Spleen (tissue), 11 donors: ENCODE results near the gene SKIDA1. TPM values are rescaled to one million over a fixed set of nuclear protein-coding genes. Genes with fewer than 3 reads are reported as not detected.

Experiments
- DNase-seq: peaks from one replicate; pipeline ENCODE4 v3.0.0-alpha.2; 2020
- H3K27ac ChIP-seq, 8 donors: fragments of 200-600 bp; sonication (generic) in 7 of 8; 1 replicate in 4 of 8; 2 replicates in 4 of 8; pipeline versions ENCODE4 v1.5.0 to v1.8.0; 2016 to 2021; ENCODE audit warnings: inconsistent platforms in 4 of 8, mild to moderate bottlenecking in 4 of 8, moderate library complexity in 1 of 8
- H3K27me3 ChIP-seq, 7 donors: fragments of 200-600 bp; sonication (generic) in 6 of 7; replicated peaks in 1 of 7; 1 replicate in 4 of 7; 2 replicates in 3 of 7; pipeline versions ENCODE4 v1.5.0 to v1.8.0; 2016 to 2021; ENCODE audit warnings: inconsistent platforms in 3 of 7, mild to moderate bottlenecking in 1 of 7
- H3K36me3 ChIP-seq, 6 donors: fragments of 200-600 bp; sonication (generic) in 5 of 6; 1 replicate in 4 of 6; 2 replicates in 2 of 6; pipeline versions ENCODE4 v1.5.0 to v1.8.0; 2016 to 2021; ENCODE audit warnings: inconsistent platforms in 2 of 6
- H3K4me1 ChIP-seq, 6 donors: fragments of 200-600 bp; sonication (generic) in 5 of 6; 1 replicate in 3 of 6; 2 replicates in 3 of 6; pipeline versions ENCODE4 v1.5.0 to v1.8.0; 2016 to 2021; ENCODE audit warnings: inconsistent platforms in 3 of 6
- H3K4me3 ChIP-seq, 8 donors: fragments of 200-600 bp; sonication (generic) in 7 of 8; 1 replicate in 4 of 8; 2 replicates in 4 of 8; pipeline versions ENCODE4 v1.5.0 to v1.8.0; 2016 to 2021; ENCODE audit warnings: inconsistent platforms in 4 of 8, mild to moderate bottlenecking in 4 of 8, moderate library complexity in 2 of 8
- H3K9me3 ChIP-seq, 8 donors: fragments of 200-600 bp; sonication (generic) in 7 of 8; 1 replicate in 4 of 8; 2 replicates in 4 of 8; pipeline versions ENCODE4 v1.5.0 to v1.8.0; 2016 to 2021; ENCODE audit warnings: inconsistent platforms in 4 of 8
- CTCF ChIP-seq, 11 experiments: fragments of 200-600 bp in 7 of 11; fragments of 450-650 bp in 4 of 11; sonication (generic) in 4 of 11; IDR thresholded peaks in 8 of 11; conservative IDR thresholded peaks in 3 of 11; 1 replicate in 7 of 11; 2 replicates in 4 of 11; pipeline versions ENCODE4 v1.4.0 to v1.8.0; 2016 to 2021; ENCODE audit warnings: antibody characterized with exemption in 11 of 11, inconsistent platforms in 4 of 11, mild to moderate bottlenecking in 1 of 11
- POLR2A ChIP-seq, 3 donors: fragments of 450-650 bp; IDR thresholded peaks; one replicate each; pipeline ENCODE4 v1.5.1; 2017; ENCODE audit warnings: antibody characterized with exemption in 3 of 3, mild to moderate bottlenecking in 1 of 3
- POLR2AphosphoS5 ChIP-seq, 3 donors: sonication (generic); formaldehyde crosslinking; IDR thresholded peaks; one replicate each; pipeline ENCODE4 v1.5.1; 2017; ENCODE audit warnings: antibody characterized with exemption in 3 of 3
- WGBS, 5 donors: extraction: QIAGEN DNeasy Blood & Tissue Kit in 3 of 5; methylation state at CpG; one replicate each; pipeline versions ENCODE4 v1.1.5 to v1.1.7; 2013 to 2018; 5-methylcytosine and 5-hydroxymethylcytosine counted together
- intact Hi-C: fragments of 100-400 bp; cut with DNase I; formaldehyde crosslinking; loops from one replicate; pipeline ENCODE4 v1.15.0; 2023; ENCODE audit warnings: low total_unique reads
- polyA plus RNA-seq, 3 donors: library from polyadenylated mRNA; stranded (reverse); fragments of 200-250 nt; gene quantifications; one replicate each; pipeline ENCODE4 v1.2.1, GENCODE V29; 2013
- total RNA-seq, 7 donors: library from RNA; depleted of rRNA in 3 of 7; stranded (reverse); fragments of >200 nt in 3 of 7; fragmentation: NEBNext Ultra II Directional in 4 of 7; extraction: Animal tissue kit (Norgen Biotek cat#: 25700) in 4 of 7; gene quantifications; one replicate each; pipeline versions ENCODE4 v1.1.0 to v1.2.1, GENCODE V29; 2016 to 2021
- donor health status: healthy with polysubstance abuse.
- donor health status: DM: no; HTN: no; CAD: no; lungs with moderate emphysema.
- donor health status: DM: no; HTN: no; CAD: no.
- donor health status: Bipolar disorder and iron deficiency.
- donor health status: healthy.
- donor health status: DM: no; HTN: no; CAD: no.
- donor health status: DM: yes; HTN: yes; CAD: no.

Gene SKIDA1
- total and polyA plus RNA-seq, 10 donors = 0.14 to 0.91 (median 0.44) TPM; not detected in 1

- Histone ChIP-seq H3K4me3 (peak overlapping the region; percentile 65 to 89 (median 74)), H3K27me3 (peaks cover 0 to 74% (median 48%) of the 10 kb centered on the region in 7 donors), H3K9me3 (no peaks in the 10 kb centered on the region), H3K27ac (peak overlapping the region in 5 of 8 donors; percentile 13 to 52 (median 16)), H3K4me1 (peaks cover 23 to 59% (median 51%) of the 10 kb centered on the region in 6 donors), H3K36me3 (no peaks in the 10 kb centered on the region)
- 0 to 1% (median 1%) methylated on average over 20 to 58 of the region's 58 CpGs for WGBS, 5 donors
- peak; percentile 97 for DNase-seq
- intact Hi-C loops = loop anchor here (5.0 to 10.0 kb wide), 2 partner anchors 236 to 459 kb away; no protein-coding TSS in a partner anchor
- TF ChIP-seq POLR2A (IDR thresholded peaks at IDR 0.05) (no peak), POLR2AphosphoS5 (IDR thresholded peaks at IDR 0.05) (peak; percentile 45 to 70 (median 61)), CTCF (IDR thresholded peaks at IDR 0.05 in 8 of 11, conservative IDR thresholded peaks at IDR 0.05 in 3 of 11) (peak; percentile 86 to 100 (median 99))
Observed at GRCh38 chr10:21495752-21496342, 29.6 kb downstream of the SKIDA1 start.

- no peak for TF ChIP-seq POLR2A (IDR thresholded peaks at IDR 0.05)
- TF ChIP-seq CTCF (IDR thresholded peaks at IDR 0.05 in 8 of 11, conservative IDR thresholded peaks at IDR 0.05 in 3 of 11) = no peak
- no peak for TF ChIP-seq POLR2AphosphoS5 (IDR thresholded peaks at IDR 0.05)
- Histone ChIP-seq H3K4me1 (peaks cover 20 to 53% (median 46%) of the 10 kb centered on the region in 6 donors), H3K27me3 (peaks cover 0 to 68% (median 45%) of the 10 kb centered on the region in 7 donors), H3K36me3 (no peaks in the 10 kb centered on the region), H3K9me3 (no peaks in the 10 kb centered on the region), H3K27ac (peak overlapping the region in 2 of 8 donors; percentile 12 to 52), H3K4me3 (peak overlapping the region; percentile 65 to 89 (median 74))
- peak; percentile 78 for DNase-seq
- intact Hi-C loops = loop anchor here (5.0 to 10.0 kb wide), 2 partner anchors 237 to 460 kb away; no protein-coding TSS in a partner anchor
- 0 to 2% (median 0%) methylated on average over 39 to 42 of the region's 42 CpGs for WGBS, 5 donors
Observed at GRCh38 chr10:21495002-21495751, 30.3 kb downstream of the SKIDA1 start.

- 3 to 8% (median 5%) methylated on average over 60 to 66 of the region's 66 CpGs for WGBS, 5 donors
- TF ChIP-seq POLR2A (IDR thresholded peaks at IDR 0.05) (no peak), POLR2AphosphoS5 (IDR thresholded peaks at IDR 0.05) (peak in 1 of 3 donors; percentile 39), CTCF (IDR thresholded peaks at IDR 0.05 in 8 of 11, conservative IDR thresholded peaks at IDR 0.05 in 3 of 11) (no peak)
- peak overlapping the region; percentile 65 to 89 (median 74) for H3K4me3 ChIP-seq
- no peaks in the 10 kb centered on the region for H3K36me3 ChIP-seq
- DNase-seq = peak; percentile 85
- peak overlapping the region in 3 of 8 donors; percentile 12 to 52 (median 39) for H3K27ac ChIP-seq
- H3K9me3 ChIP-seq = no peaks in the 10 kb centered on the region
- intact Hi-C loops = loop anchor here (5.0 to 10.0 kb wide), 2 partner anchors 238 to 460 kb away; no protein-coding TSS in a partner anchor
- peaks cover 0 to 60% (median 37%) of the 10 kb centered on the region in 7 donors for H3K27me3 ChIP-seq
- peaks cover 15 to 45% (median 39%) of the 10 kb centered on the region in 6 donors for H3K4me1 ChIP-seq
Observed at GRCh38 chr10:21494191-21495001, 31.1 kb downstream of the SKIDA1 start.
